Effector CD4-positive, alpha-beta T cell (primary cell): ENCODE results near the gene HK1.

Source experiments
- DNase-seq: peaks from one replicate; pipeline ENCODE4 v3.0.0-alpha.2; 2020

HK1 gene

GRCh38 chr10:69382382-69383117, 104.3 kb downstream of the HK1 start:
- no peak for DNase-seq

GRCh38 chr10:69383558-69383957, 105.3 kb downstream of the HK1 start:
- no peak for DNase-seq

- DNase-seq: no peak
Measured at GRCh38 chr10:69384320-69384719, 106.0 kb downstream of the HK1 start.

GRCh38 chr10:69385454-69386350, 107.4 kb downstream of the HK1 start:
- DNase-seq: no peak

- DNase-seq: no peak
Measured at GRCh38 chr10:69387500-69387899, 109.2 kb downstream of the HK1 start.

- no peak for DNase-seq
Measured at GRCh38 chr10:69388488-69388887, 110.2 kb downstream of the HK1 start.

GRCh38 chr10:69389827-69390490, 111.7 kb downstream of the HK1 start:
- no peak for DNase-seq

GRCh38 chr10:69391158-69391557, 112.9 kb downstream of the HK1 start:
- DNase-seq: no peak

GRCh38 chr10:69392481-69393000, 114.2 kb downstream of the HK1 start:
- DNase-seq: peak; percentile 72

GRCh38 chr10:69394020-69394419, 115.7 kb downstream of the HK1 start:
- DNase-seq: no peak

GRCh38 chr10:69397972-69398371, 119.7 kb downstream of the HK1 start:
- DNase-seq: no peak

GRCh38 chr10:69398466-69398865, 120.2 kb downstream of the HK1 start:
- no peak for DNase-seq

GRCh38 chr10:69400936-69401335, 122.6 kb downstream of the HK1 start:
- no peak for DNase-seq

GRCh38 chr10:69401416-69401815, 123.1 kb downstream of the HK1 start:
- DNase-seq: no peak

- no peak for DNase-seq
Measured at GRCh38 chr10:69402386-69402785, 124.1 kb downstream of the HK1 start.

- no peak for DNase-seq
Measured at GRCh38 chr10:69403066-69403465, 124.8 kb downstream of the HK1 start.

GRCh38 chr10:69403519-69403918, 125.2 kb downstream of the HK1 start:
- no peak for DNase-seq

- DNase-seq: no peak
Measured at GRCh38 chr10:69404786-69405185, 126.5 kb downstream of the HK1 start.

- no peak for DNase-seq
Measured at GRCh38 chr10:69405221-69405620, 126.9 kb downstream of the HK1 start.

GRCh38 chr10:69406302-69406811, 128.1 kb downstream of the HK1 start:
- no peak for DNase-seq

- no peak for DNase-seq
Measured at GRCh38 chr10:69406816-69407580, 128.7 kb downstream of the HK1 start.

- DNase-seq: no peak
Measured at GRCh38 chr10:69407621-69408301, 129.5 kb downstream of the HK1 start.
